NCI-H1694 treated with DMSO at 0.1 percent for 48 hours (cell line): Measurements from ENCODE around the gene NRROS.

Experiments
- DNase-seq: peaks from one replicate; lab custom pipeline; 2025; lab: John Stamatoyannopoulos, UW

The NRROS gene

GRCh38 chr3:196686436-196686835, 46.9 kb downstream of the NRROS start:
- no peak for DNase-seq

GRCh38 chr3:196688349-196688748, 48.9 kb downstream of the NRROS start:
- DNase-seq = no peak

GRCh38 chr3:196689941-196690660, 50.6 kb downstream of the NRROS start:
- no peak for DNase-seq

GRCh38 chr3:196691386-196691785, 51.9 kb downstream of the NRROS start:
- DNase-seq = no peak

GRCh38 chr3:196694202-196694638, 54.7 kb downstream of the NRROS start:
- peak; percentile 27 for DNase-seq

GRCh38 chr3:196694941-196695848, 55.7 kb downstream of the NRROS start:
- DNase-seq = no peak

GRCh38 chr3:196695849-196696226, 56.3 kb downstream of the NRROS start:
- no peak for DNase-seq

GRCh38 chr3:196697270-196697669, 57.8 kb downstream of the NRROS start:
- DNase-seq = no peak

- no peak for DNase-seq
Measured at GRCh38 chr3:196699749-196700148, 60.3 kb downstream of the NRROS start.

GRCh38 chr3:196700801-196701200, 61.3 kb downstream of the NRROS start:
- DNase-seq = no peak

GRCh38 chr3:196706327-196706726, 66.8 kb downstream of the NRROS start:
- DNase-seq = no peak

- DNase-seq = no peak
Measured at GRCh38 chr3:196706731-196707130, 67.2 kb downstream of the NRROS start.

- no peak for DNase-seq
Measured at GRCh38 chr3:196707566-196707965, 68.1 kb downstream of the NRROS start.

- DNase-seq = no peak
Measured at GRCh38 chr3:196708467-196708866, 69.0 kb downstream of the NRROS start.
